Measurements from ENCODE around the gene KIF2C.
"Not testable (repeated sequence)": the region's sequence is repeated elsewhere in the genome, so short reads cannot be mapped to it uniquely, and the experiment has no call there.

The KIF2C gene

GRCh38 chr1:44719318-44719717 is 20.3 kb upstream of the KIF2C start:
- no peak for DNase-seq (ENCODE audit: low read depth)

- DNase-seq (ENCODE audit: low read depth), result no peak
These were observed 19.4 kb upstream of the KIF2C start for GRCh38 chr1:44720281-44720680.

- peak; percentile 76 for DNase-seq (ENCODE audit: low read depth)
These were observed 17.9 kb upstream of the KIF2C start for GRCh38 chr1:44721485-44722361.

GRCh38 chr1:44723064-44723463 is 16.6 kb upstream of the KIF2C start:
- DNase-seq (ENCODE audit: low read depth), result no peak

GRCh38 chr1:44723496-44724295 is 15.9 kb upstream of the KIF2C start:
- no peak for DNase-seq (ENCODE audit: low read depth)

- DNase-seq (ENCODE audit: low read depth), result no peak
These were observed 15.2 kb upstream of the KIF2C start for GRCh38 chr1:44724296-44724954.

GRCh38 chr1:44724955-44725698 is 14.5 kb upstream of the KIF2C start:
- DNase-seq (ENCODE audit: low read depth), result no peak

GRCh38 chr1:44730741-44731512 is 8.7 kb upstream of the KIF2C start, which contains the start of gene RNU5D-1:
Gene RNU5D-1, minus strand, starts transcription at chr1:44731170.
- DNase-seq (ENCODE audit: low read depth), result peak; percentile 94

GRCh38 chr1:44733365-44733764 is 6.3 kb upstream of the KIF2C start:
- DNase-seq (ENCODE audit: low read depth), result peak; percentile 84

- no peak for DNase-seq (ENCODE audit: low read depth)
These were observed 5.9 kb upstream of the KIF2C start for GRCh38 chr1:44733784-44734183.

- no peak for DNase-seq (ENCODE audit: low read depth)
These were observed 3.6 kb upstream of the KIF2C start for GRCh38 chr1:44735992-44736391.

GRCh38 chr1:44738953-44739306 is 707 bp upstream of the KIF2C start:
- not testable (repeated sequence) for DNase-seq (ENCODE audit: low read depth)

GRCh38 chr1:44740179-44740617 is 561 bp downstream of the KIF2C start:
- no peak for DNase-seq (ENCODE audit: low read depth)

- DNase-seq (ENCODE audit: low read depth), result no peak
These were observed 3.6 kb downstream of the KIF2C start for GRCh38 chr1:44743211-44743610.

- no peak for DNase-seq (ENCODE audit: low read depth)
These were observed 8.2 kb downstream of the KIF2C start for GRCh38 chr1:44747878-44748277.

GRCh38 chr1:44757420-44757819 is 17.8 kb downstream of the KIF2C start:
- DNase-seq (ENCODE audit: low read depth), result no peak

GRCh38 chr1:44759077-44759476 is 19.4 kb downstream of the KIF2C start:
- DNase-seq (ENCODE audit: low read depth), result no peak

GRCh38 chr1:44760876-44761275 is 21.2 kb downstream of the KIF2C start:
- DNase-seq (ENCODE audit: low read depth), result no peak

- DNase-seq (ENCODE audit: low read depth), result not testable (repeated sequence)
These were observed 26.8 kb downstream of the KIF2C start for GRCh38 chr1:44766421-44766820.

- peak; percentile 92 for DNase-seq (ENCODE audit: low read depth)
These were observed 35.7 kb downstream of the KIF2C start, which contains the start of gene RPS8 for GRCh38 chr1:44775078-44775929. Gene RPS8, plus strand, starts transcription at chr1:44775540. Its CDS starts 57 bp downstream, at chr1:44775597.

All from fibroblast of gingiva (primary cell).